ENCODE measurements around the gene MARK1. TPM values are rescaled to one million over a fixed set of nuclear protein-coding genes. Genes with fewer than 3 reads are reported as not detected.

MARK1 gene
- total and polyA plus RNA-seq, 11 donors = 4.0 to 25.1 (median 16.3) TPM

DNA sequence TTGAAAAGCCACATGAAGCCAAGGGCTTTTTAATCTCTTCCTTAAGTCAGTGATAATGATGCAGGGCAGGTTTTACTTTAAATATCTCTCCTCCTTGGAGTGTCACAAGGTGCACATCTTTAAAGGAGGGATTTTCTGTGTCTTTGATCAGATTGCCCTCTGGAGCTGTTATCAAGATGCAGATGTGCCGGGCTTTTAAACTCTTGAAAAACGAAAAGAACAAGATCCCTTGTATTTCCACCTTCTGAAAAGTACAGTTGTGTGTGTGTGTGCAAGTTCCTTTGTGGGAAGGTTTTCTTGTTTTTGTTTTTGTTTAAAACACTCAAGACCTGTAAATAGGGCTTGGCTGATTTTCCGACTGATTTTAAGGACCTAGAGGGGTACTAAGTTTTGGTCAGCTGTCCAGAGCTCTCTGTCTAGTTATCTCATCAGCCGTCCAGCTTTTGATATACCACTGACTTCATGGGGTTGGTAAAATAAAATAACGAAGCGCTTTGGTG, 1.6 kb downstream of the MARK1 start:
- WGBS, 4 donors = 14 to 26% (median 18%) methylated on average over 6 of the region's 6 CpGs
- TF ChIP-seq POLR2A (IDR thresholded peaks at IDR 0.05) = no peak
- TF ChIP-seq, protein P1, sequence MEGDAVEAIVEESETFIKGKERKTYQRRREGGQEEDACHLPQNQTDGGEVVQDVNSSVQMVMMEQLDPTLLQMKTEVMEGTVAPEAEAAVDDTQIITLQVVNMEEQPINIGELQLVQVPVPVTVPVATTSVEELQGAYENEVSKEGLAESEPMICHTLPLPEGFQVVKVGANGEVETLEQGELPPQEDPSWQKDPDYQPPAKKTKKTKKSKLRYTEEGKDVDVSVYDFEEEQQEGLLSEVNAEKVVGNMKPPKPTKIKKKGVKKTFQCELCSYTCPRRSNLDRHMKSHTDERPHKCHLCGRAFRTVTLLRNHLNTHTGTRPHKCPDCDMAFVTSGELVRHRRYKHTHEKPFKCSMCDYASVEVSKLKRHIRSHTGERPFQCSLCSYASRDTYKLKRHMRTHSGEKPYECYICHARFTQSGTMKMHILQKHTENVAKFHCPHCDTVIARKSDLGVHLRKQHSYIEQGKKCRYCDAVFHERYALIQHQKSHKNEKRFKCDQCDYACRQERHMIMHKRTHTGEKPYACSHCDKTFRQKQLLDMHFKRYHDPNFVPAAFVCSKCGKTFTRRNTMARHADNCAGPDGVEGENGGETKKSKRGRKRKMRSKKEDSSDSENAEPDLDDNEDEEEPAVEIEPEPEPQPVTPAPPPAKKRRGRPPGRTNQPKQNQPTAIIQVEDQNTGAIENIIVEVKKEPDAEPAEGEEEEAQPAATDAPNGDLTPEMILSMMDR (IDR thresholded peaks at IDR 0.05) = no peak
- DNase-seq (no peak), ATAC-seq (no peak)
- Histone ChIP-seq H3K9me3 (peaks cover 0 to 16% (median 0%) of the 10 kb centered on the region in 12 donors), H3K27me3 (peaks cover 0 to 55% (median 0%) of the 10 kb centered on the region in 9 donors), H3K4me3 (peak overlapping the region; percentile 73 to 95 (median 88)), H3K36me3 (no peaks in the 10 kb centered on the region), H3K4me1 (peaks cover 0 to 26% (median 6%) of the 10 kb centered on the region in 12 donors), H3K27ac (peak overlapping the region in 11 of 12 donors; percentile 73 to 95 (median 90))
- intact Hi-C loops (cut with DNase I) = loop anchor here in 5 of 10 donors (5.0 to 10.0 kb wide), 3 partner anchors 218 to 235 kb away; partner anchors contain the start of gene MTARC2 (in 1 of the 5)

DNA sequence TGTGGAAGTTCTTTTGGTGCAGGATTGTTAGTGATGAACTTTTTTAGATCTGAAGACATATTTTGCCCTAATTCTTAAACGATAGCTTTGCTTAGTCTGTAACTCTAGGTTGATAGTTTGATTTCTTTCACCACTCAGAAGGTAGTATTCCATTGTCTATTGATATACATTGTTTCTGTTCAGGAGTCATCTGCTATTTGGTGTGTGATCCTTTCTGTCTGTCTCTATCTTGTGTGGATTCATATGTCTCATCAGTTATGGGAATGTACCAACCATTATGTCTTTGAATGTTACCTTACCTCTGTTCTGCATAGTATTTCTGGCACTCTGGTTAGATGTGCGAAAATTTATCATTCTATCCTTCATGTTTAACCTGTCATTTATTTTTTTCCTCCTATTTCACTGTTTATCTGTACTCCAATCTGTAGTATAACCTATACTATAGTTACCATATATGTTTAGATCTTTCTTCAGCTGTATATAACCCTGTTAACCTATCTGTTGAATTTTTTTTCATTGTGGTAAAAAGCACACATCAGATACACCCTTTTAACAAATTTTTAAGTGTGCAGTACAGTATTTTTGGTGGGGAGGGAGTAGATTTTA, 5.7 kb downstream of the MARK1 start:
- 84 to 97% (median 92%) methylated on average over 2 of the region's 2 CpGs for WGBS, 4 donors
- TF ChIP-seq POLR2A (IDR thresholded peaks at IDR 0.05) = no peak
- TF ChIP-seq, protein P1 (IDR thresholded peaks at IDR 0.05) = no peak
- ATAC-seq (no peak), DNase-seq (no peak)
- H3K27me3 ChIP-seq = peaks cover 0 to 18% (median 0%) of the 10 kb centered on the region in 9 donors
- no peak overlapping the region for H3K4me3 ChIP-seq
- no peaks in the 10 kb centered on the region for H3K36me3 ChIP-seq
- intact Hi-C loops (cut with DNase I) = no loop called here
- H3K4me1 ChIP-seq = peaks cover 0 to 20% (median 3%) of the 10 kb centered on the region in 12 donors
- H3K27ac ChIP-seq = no peak overlapping the region
- peaks cover 0 to 31% (median 3%) of the 10 kb centered on the region in 12 donors for H3K9me3 ChIP-seq

DNA sequence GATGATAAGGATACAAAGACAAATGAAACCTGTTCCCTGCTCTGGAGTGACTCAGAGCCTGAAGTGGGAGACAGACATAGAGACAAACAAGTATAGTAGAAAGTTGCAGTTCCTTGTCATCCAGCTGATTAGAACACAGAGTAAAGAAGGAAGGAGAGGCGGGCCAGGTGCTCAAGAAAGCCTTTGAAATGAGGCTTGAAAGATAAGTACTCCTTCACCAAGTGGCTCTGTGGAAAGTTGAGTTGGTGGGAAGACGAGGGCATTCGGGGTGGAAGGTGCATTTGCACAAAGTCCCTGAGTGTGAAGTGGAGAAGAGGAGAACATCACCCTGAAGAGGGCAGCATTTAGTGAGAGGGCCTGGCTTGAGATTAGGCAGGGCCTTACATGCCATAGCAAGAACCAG, 17.0 kb downstream of the MARK1 start:
- H3K4me3 ChIP-seq = no peak overlapping the region
- H3K27me3 ChIP-seq = no peaks in the 10 kb centered on the region
- TF ChIP-seq, protein P1 (IDR thresholded peaks at IDR 0.05) = no peak
- TF ChIP-seq POLR2A (IDR thresholded peaks at IDR 0.05) = no peak
- ATAC-seq (no peak), DNase-seq (no peak)
- no peaks in the 10 kb centered on the region for H3K9me3 ChIP-seq
- intact Hi-C loops (cut with DNase I) = no loop called here
- 83 to 94% (median 90%) methylated on average over 3 of the region's 3 CpGs for WGBS, 4 donors
- H3K36me3 ChIP-seq = no peaks in the 10 kb centered on the region
- no peaks in the 10 kb centered on the region for H3K4me1 ChIP-seq
- H3K27ac ChIP-seq = no peak overlapping the region

DNA sequence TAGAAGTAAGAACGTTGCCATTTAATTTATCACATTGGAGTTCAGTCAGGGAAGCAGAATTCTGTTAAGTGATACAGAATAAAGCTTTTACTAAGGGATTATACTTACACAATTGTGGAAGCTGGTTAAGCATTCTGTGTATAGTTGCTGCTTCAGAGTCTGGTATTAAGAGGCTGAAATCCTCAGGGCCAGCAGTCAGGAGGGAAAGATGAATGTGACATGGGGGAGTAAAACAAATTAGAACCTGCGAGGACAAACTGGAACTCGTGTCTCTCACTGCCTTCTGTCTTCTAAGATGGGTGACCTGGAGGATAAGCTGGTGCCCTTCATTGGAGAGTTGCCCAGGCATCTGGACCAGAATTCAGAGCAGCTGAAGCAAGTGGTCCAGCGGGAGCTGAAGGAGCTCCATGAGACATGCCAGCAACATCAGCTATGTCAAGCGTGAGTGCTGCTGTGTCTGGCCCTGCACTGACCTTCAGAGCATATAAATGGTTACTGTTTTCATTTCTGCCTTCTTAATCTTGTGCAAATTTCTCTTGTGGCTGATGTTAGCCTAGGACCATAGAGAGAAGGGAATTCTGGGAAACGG, 23.0 kb downstream of the MARK1 start:
- no peak overlapping the region for H3K4me3 ChIP-seq
- no peaks in the 10 kb centered on the region for H3K27me3 ChIP-seq
- intact Hi-C loops (cut with DNase I) = no loop called here
- peak; percentile 20 to 70 (median 40) for ATAC-seq
- no peaks in the 10 kb centered on the region for H3K36me3 ChIP-seq
- WGBS, 4 donors = 38 to 48% (median 47%) methylated on average over 6 of the region's 6 CpGs
- DNase-seq = peak in 1 of 5 donors; percentile 33
- TF ChIP-seq, protein P1 (IDR thresholded peaks at IDR 0.05) = no peak
- no peak for TF ChIP-seq POLR2A (IDR thresholded peaks at IDR 0.05)
- H3K9me3 ChIP-seq = no peaks in the 10 kb centered on the region
- no peak overlapping the region for H3K27ac ChIP-seq
- peaks cover 0 to 30% (median 3%) of the 10 kb centered on the region in 12 donors for H3K4me1 ChIP-seq

Measured in heart left ventricle (tissue), 16 donors.